AG09319 (cell line): ENCODE measurements around the gene GCK.

Source experiments
- DNase-seq: peaks from one replicate; pipeline ENCODE4 v3.0.0-alpha.2; 2010; ENCODE audit warnings: low read depth; ENCODE audit errors: extremely low read depth
- CTCF ChIP-seq: IDR thresholded peaks from 2 replicates; pipeline ENCODE4 v1.5.1; 2011; ENCODE audit warnings: low read depth, mild to moderate bottlenecking, inconsistent platforms, low read length, moderate library complexity

GCK gene

GRCh38 chr7:44158096-44158872 lies 31.0 kb downstream of the GCK start:
- no peak for DNase-seq
- no peak for TF ChIP-seq CTCF

GRCh38 chr7:44157116-44158080 lies 31.8 kb downstream of the GCK start:
- no peak for DNase-seq
- TF ChIP-seq CTCF = no peak

- DNase-seq = no peak
These were observed 32.7 kb downstream of the GCK start for GRCh38 chr7:44156453-44157010.

GRCh38 chr7:44155191-44156185 lies 33.8 kb downstream of the GCK start:
- no peak for TF ChIP-seq CTCF
- DNase-seq = no peak

More at GRCh38 chr7:44156453-44157010, 32.7 kb downstream of the GCK start:
- no peak for TF ChIP-seq CTCF

GRCh38 chr7:44154703-44155102 lies 34.5 kb downstream of the GCK start:
- TF ChIP-seq CTCF = no peak
- no peak for DNase-seq

- DNase-seq = no peak
- no peak for TF ChIP-seq CTCF
These were observed 35.3 kb downstream of the GCK start for GRCh38 chr7:44153948-44154335.
